Head of caudate nucleus (tissue), 42 donors: Measurements from ENCODE around the gene IZUMO1.

Experiments
- DNase-seq, 42 donors: peaks; one replicate each; pipeline versions ENCODE4 v3.0.0 to v3.0.0-alpha.2; 2020 to 2021; ENCODE audit warnings: mixed read lengths in 7 of 42
- intact Hi-C: fragments of 100-400 bp; cut with DNase I; formaldehyde crosslinking; loops from one replicate; pipeline ENCODE4 v1.15.0; 2022

The IZUMO1 gene

DNA sequence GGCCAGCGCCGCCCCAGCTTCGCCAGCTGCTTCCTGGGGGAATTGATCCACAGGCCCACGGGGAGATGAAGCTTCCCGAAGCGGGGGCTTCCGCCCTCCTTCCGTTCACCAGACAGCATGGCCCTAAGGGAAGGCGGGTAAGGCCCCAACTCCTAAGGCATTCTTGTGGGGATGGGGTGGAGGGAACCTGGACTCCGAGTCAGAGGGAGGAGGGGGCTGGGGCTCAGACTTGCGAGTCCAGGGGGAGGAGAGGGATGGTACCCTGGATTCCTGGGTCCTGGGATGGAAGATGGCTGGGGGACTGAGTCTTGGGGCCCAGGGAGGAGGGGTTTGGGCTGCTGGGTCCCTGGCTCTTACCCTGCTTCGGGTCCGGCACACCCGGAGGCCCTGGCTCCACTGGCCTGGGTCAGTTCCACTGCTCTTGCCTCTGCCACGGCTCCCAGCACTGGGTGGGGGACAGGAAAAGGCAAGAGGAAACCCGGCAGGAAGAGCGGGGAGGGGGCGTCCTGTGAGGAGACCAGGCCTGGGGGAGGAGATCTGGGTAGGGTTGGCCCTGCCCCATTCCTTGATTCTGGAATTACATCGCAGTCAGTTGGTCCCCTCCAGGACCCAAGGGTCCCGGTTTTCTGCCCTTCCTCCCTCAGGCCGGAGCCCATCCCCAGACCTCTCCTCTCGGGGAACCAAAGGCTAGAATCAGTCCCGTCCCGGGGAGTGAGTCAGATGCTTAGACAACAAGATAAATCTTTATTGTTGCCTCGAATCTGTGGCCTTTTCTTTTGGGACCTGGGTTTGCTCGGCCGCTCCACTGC is 6.3 kb downstream of the IZUMO1 start, which contains the start of gene RASIP1:
TSS of gene RASIP1 (minus strand) at position 447 of the 809 bp plus-strand sequence. CDS start at position 119, 328 bp downstream.
- no peak for DNase-seq
- intact Hi-C loops: no loop called here

DNA sequence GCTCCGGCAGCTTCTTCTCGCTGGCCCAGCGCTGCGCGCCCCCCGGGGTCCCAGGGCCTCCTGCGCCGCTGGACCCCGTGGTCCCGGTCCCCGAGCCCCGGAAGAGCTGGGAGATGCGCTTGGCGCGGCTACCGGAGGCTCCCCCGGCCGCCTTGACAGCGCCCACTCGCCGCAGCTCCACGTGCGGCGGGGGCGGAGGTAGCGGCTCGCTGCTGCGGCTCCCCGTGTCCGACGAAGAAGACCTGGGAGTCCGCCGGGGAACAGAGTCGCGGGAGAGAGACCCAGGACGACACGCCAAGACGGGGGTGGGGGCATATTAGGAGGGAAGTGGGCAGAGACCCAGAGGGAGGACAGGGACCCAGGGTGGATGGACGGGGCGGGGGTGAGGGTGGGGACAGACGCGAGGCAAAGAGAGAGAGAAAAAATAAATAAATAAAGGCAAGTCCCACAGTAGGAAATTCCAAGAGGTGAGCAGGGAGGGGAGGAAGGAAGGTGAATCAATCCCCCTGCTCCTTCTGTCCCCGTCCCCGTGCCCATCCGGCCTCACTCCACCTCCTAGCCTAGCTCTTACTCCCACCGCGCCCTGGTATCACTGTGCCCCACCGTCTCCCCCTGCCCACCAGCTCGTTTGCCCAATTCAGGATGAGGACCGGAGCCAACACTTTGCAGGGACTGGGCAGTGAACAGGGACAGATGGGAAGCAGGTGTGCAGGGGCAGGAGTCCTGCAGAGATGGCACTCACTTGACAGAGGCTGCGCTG is 7.1 kb downstream of the IZUMO1 start:
- DNase-seq: no peak

DNA sequence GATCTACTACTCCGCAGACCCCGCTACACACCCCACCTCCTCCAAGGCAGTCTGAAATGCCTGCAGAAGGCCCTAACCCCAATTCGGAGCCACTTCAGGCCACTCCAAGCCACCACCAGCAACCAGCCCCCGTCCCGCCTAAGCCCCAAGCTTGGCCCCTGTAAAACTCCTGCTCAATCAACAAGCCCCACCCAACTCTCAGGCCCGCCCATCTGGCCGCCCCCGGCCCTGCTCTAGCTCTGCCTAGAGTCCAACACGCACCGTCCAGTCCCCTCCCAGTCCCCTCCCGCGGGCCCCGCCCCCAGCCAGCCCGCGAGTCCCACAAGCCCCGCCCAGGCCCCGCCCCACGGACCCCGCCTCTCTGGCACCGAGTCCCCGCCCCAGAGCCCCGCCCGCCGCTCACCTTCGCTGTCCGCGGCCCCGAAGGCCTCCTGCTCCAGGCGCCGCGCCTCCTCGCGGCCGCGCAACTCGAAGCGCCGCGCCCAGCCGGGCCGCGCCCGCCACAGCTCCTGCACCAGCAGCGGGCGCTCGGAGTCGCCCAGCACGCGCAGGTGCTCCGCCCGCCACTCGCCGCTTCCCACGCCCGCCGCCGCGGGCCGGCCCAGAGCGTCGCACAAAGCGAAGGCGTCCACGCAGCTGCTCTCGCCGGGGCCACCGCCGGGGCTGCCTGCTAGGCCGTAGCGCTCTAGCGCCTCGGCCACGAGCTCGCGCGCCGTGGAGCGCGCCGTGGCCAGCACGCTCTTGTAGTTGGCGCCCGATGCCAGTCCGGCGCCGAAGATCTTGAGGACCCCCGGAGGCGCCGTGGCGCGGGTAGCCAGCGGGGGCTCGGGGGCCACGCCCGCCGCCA is 7.9 kb downstream of the IZUMO1 start:
- DNase-seq: peak; percentile 66 to 94 (median 88)
- intact Hi-C loops: no loop called here

More for the DNA sequence above, 7.1 kb downstream of the IZUMO1 start:
- intact Hi-C loops: no loop called here

DNA sequence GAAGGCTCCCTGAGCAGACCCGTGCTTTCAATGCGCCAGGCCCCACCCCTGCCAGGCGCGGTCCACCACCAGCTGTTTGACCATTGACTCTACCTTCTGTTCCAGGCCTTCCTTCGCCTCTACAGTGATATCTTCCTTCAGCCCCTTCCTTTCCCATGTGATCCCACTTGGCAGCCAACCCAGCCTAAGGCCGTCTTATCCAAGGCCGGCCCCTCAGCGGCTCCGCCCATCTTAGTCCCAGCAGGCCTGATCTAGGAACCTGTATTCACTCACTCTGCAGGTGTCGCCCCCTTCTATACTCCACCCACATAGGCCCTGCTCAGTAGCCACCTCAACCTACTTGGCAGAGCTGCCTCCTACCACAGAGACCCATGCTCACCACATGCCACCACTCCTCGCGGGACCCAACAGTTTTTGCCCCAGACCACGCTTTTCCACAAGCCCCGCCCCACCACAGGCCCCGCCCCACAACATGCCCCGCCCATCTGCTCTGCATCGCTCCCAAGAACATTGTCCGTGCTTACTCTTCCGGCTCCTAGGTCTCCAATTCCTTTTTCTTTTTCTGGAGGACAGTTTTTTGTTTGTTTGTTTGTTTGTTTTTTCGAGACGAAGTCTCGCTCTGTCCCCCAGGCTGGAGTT is 9.2 kb downstream of the IZUMO1 start:
- intact Hi-C loops: no loop called here
- DNase-seq: no peak

DNA sequence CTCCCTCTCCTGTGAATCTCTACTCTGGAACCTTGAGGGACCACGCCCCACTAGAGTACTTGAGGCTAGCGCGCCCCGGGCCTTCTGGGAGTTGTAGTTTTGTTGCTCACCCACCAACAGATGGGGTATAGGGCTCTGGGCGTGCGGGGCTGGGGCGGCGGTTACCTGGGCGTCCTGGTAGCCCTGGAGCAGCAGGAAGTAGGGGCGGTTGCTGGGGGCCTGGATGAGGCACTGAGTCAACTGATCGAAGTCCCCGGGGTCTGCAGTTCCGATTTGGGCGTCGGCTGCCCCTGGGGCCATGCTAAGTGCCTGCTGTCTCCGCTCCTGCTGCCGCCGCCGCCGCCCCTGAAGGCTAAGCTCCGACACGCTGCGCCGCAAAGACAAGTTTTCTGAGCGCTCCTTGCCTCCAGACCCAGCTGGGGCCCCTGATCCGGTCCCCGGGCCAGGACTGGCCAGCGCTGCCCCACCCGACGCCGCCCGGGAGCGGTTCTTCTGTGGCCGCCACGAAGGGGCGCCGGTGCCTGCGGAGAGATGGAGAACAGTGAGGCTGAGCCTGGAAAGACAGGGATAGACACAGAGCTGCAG is 11.6 kb downstream of the IZUMO1 start:
- intact Hi-C loops: no loop called here
- no peak for DNase-seq

DNA sequence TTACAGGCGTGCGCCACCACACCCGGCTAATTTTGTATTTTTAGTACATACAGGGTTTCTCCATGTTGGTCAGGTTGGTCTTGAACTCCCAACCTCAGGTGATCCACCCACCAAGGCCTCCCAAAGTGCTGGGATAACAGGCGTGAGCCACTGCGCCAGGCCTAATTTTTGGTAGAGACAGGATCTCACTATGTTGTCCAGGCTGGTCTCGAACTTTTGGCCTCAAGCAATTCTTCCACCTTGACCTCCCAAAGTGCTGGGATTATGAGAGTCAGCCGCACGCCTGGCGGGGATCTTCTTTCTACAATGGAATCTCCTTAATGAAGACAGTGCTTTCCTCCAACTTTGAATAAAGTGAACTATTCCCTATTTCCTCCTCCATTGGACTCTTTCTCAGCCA is 12.1 kb downstream of the IZUMO1 start:
- intact Hi-C loops: no loop called here

DNA sequence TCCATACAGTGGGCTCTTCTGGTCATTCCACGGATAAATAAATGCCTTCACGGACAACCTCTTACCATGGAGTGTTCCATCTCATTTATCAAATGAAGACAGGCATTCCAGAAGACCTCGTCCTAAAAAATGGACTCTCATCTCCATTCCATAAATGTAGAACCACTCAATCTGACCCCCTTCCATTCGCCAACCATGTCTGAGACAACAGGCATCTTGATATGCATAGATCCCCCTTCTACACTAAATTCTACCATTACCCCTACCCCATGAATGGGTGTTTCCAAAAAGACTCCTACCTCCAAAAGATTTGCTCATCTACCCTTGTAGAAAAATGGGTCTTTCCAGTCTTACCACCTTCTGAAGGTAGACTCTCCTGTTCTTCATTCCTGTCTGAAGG is 15.3 kb downstream of the IZUMO1 start:
- no peak for DNase-seq
- intact Hi-C loops: no loop called here

More for the DNA sequence above, 12.1 kb downstream of the IZUMO1 start:
- no peak for DNase-seq

DNA sequence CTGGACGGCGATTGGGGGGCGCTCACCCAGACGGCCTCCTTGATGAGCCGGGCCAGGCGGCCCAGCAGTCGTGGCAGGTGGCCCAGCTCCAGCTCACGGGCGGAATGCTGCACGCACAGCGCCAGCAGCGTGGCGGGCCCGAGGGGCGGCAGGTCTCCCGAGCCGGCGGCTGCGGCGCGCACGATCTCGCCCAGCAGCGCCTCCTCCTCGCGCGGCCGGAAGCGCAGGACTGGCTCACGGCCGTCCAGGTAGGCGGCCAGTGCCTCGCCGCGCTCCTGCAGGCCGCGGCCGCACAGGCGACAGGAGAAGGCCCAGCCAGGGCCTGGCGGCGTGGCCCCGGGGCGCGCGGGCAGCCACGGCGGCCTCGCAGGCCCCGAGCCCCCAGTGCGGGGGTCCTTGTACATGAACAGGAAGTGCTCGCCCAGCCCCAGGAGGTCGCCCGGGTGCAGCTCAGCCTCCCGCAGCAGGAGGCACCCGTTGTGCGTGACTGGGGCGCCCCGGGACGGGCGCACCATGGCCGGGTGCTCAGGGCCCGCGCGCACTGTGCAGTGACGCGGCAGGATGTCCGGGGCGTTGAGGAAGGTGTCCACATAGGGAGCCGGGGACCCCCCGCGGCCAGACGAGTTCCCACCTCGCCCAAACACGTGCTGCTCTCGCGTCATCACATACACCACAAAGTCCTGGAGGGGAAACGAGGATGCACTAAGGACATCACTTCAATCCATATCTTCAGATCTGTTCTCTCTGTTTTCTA is 17.6 kb downstream of the IZUMO1 start:
- intact Hi-C loops: no loop called here
- no peak for DNase-seq

DNA sequence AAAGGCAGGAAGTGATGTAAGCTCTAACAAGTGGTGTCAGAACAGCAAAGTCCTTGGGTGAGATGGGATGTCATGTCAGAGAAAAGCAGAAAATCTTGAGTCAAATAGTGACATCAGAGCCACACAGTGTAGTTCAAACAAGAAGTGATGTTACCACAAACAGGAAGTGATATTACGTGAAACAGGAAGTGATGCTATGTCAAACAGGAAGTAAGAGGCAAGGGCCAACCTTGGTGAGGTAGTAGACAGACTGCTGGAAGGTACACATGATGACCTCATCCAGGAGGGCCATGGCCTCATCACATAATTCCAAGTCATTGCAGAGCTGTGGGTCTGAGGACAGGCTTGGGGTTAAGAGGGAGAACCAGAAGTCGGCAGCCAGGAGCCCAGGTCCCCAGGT is 20.2 kb downstream of the IZUMO1 start:
- intact Hi-C loops: no loop called here
- no peak for DNase-seq

DNA sequence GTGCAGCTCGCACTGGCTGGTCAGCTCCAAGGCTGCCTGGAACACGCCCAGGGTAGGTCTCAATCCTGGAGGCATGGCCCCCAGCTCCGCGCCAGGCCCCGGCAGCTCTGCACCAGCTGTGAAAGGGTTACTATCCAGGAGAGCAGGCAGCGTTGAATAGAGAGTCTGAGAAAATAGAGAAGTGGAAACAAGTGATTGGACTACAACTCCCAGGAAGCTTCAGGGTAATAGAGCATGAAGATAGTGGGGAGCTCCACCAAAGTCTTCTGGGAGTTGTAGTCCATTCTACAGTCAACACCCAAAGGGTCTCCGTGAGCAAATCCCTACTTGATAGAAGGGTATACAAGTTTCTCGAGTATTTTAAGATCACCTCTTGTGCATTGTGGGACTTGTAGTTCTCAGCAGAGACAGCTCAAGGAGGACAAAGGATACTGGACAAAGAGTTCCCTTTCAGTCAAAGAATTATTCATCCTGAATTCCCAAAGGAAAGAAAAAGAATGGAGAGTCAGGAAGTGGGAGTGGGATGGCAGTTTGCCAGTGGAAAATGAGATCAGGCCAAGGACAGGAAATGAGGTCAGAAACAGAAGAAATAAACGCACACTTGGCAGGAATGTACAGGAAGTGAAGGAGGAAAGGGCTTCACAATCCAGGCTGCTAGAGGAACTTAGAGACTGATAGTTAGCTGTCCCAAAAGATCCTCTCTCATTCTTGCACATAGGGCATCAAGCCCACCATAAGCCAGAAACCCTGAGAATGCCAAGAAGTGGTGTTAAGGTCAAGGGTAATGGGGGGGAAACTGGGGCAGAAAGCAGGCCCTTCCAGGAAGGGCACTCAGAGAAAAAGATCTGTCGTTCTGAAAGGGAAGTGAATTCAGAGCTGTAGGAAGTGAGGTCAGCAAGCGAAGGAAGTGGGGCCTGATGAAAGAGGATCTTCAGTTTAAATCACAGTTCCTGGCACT is 21.6 kb downstream of the IZUMO1 start:
- intact Hi-C loops: no loop called here
- peak in 10 of 42 donors; percentile 23 to 68 (median 54) for DNase-seq

DNA sequence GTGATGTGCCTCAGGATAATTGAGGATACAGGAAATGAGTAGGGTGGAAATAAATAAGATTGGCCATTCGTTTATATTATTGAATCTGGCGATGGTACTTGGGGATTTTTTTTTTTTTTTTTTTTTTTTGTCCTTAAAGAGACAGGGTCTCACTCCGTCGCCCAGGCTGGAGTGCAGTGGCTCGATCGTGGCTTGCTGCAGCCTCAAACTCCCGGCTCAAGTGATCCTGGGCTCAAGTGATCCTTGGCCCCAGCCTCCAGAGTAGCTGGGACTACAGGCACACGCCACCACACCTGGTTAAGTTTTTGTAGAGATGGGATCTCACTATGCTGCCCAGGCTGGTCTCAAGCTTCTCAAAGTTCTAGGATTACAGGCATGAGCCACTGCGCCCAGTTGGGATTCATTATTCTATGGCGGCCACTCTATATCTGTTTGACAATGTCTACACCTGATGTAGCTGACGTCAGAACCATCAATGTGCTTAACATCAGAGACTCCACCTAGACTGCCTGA is 24.5 kb downstream of the IZUMO1 start:
- no peak for DNase-seq
- intact Hi-C loops: no loop called here

DNA sequence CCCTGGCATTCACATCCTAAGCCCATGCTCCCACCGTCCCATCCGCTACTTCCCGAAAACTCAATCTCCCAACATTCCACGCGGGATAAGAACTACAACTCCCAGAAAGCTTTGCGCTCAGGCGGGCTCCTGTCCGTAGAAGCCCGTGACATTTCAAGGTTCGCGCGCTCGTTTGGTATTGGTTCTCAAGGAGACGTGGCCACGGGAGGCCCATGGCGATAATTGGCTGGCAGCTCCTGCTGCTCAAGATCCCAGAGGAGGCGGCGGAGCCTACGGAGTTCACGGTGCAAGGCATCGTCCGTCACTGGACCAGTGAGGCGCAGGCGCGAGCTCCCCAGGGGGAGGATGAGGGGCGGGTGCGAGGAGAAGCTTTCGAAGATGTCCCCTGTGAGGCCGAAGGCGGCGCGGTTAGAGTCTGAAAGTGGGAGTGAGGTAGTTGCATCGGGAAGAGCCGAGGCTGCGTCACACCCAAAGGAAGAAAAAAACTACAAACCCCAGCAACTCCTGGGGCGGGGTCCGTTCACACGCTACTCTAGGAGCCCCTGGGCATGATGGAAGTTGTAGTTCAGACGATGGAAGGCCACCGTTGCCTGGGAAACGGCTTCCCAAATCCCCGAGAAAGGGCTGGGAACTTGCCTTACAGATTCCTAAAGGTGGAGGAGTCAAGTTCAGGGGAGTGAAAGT is 26.0 kb downstream of the IZUMO1 start:
- intact Hi-C loops: no loop called here

DNA sequence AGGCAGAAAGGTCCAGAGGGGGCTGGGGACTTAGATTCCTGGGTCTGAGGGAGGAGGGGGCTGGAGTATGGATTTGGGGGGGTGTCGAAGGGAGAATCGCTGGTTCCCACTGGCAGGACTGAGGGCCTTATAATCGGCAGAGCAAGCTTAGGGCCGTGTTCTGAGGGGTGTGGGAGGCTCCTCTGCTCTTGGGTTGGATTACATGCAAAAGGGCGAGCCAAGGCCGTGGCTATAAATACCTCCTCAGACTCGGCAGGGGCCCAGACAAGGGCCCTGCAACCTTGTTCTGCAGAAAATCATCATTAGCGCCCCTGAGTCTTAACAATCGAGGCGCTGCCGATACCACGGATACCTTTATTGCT is 26.5 kb downstream of the IZUMO1 start:
- DNase-seq: no peak
- intact Hi-C loops: no loop called here

More for the DNA sequence above, 26.0 kb downstream of the IZUMO1 start:
- peak; percentile 99 to 100 (median 100) for DNase-seq

DNA sequence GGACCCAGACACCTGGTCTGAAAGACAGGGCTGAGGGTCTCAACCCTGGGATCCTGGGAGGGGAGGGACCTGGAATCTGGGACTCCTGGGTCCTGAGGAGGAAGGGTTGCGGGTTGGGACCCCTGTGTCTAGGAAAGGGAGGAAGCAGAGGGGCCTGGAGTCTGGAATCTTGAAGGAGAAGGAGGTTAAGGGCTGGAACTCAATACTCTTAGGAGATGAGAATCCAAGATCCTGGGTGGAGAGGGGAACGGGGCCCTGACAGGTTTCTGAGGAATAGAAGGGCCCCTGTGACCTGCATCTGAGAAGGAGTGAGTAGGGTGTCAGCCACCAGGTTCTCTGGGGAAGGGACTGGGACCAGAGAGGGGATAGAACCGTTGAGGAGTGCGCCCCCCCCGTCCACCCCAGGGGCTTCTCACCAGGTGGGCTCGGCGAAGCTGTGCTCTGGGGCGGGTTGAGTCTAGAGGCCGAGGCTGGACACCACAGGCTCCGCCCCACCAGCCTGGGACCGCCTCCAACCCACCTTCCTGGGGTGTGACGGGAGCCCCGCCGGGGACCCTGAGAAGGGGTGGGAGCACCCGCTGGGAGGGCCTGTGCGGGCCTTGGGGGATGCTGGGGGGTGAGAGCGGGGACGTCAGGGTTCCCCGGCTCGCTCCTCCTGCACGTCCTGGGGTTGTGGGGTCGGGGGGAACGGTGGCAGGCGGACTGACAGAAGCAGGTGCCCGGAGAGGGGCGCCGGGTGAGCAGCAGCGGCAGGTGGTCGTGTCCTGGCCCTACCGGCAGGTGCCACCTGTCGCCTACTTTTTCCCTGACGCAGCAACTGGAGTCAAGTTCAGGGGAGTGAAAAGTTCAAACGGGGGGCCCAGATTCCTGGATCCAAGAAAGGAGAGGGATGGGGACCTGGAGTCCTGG is 27.2 kb downstream of the IZUMO1 start, which contains the start of gene MAMSTR:
TSS of gene MAMSTR (minus strand) at position 463 of the 909 bp plus-strand sequence. CDS start 694 bp downstream, outside the sequence.
- no peak for DNase-seq
- intact Hi-C loops: no loop called here

DNA sequence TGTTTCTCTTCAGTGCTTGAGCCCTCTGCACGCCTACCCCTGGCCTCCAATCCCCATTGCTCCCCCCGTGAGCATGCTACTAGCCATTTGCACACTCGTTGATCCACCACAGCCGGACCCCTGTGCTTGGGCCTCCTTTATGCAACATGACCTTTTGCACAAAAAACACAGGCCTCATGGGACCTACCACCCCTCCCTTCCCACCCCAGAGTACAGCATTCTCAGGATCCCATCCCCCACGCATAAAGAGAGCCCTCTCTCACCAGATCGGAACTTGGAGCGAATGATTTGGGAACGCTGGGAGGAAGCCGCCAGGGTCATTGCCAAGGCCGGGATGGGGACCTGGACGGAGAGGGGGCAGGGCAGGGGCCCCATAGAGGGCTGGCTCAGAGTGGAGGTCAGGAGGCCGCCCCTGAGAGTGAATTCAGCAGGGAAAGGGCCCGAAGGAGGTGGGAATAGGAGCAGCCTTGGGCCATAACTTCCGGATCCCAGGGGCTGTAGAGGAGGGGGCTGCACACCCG is 27.9 kb downstream of the IZUMO1 start:
- intact Hi-C loops: no loop called here

More for the DNA sequence above, 27.9 kb downstream of the IZUMO1 start:
- no peak for DNase-seq
